HG02623 (cell line): ENCODE measurements around the gene GNG7.
"Not testable (repeated sequence)": the region's sequence is repeated elsewhere in the genome, so short reads cannot be mapped to it uniquely, and the experiment has no call there.

Source experiments
- ATAC-seq: cut with Tn5 transposase; IDR thresholded peaks from one replicate; pipeline ENCODE4 v1.9.1; 2021; ENCODE audit warnings: moderate library complexity; ENCODE audit not compliant: unreplicated experiment

GNG7 gene

GRCh38 chr19:2579678-2580280, 122.7 kb downstream of the GNG7 start:
- no peak for ATAC-seq

- ATAC-seq: no peak
Observed at GRCh38 chr19:2578901-2579677, 123.4 kb downstream of the GNG7 start.

GRCh38 chr19:2578391-2578890, 124.1 kb downstream of the GNG7 start:
- ATAC-seq: no peak

GRCh38 chr19:2577722-2578335, 124.7 kb downstream of the GNG7 start:
- no peak for ATAC-seq

GRCh38 chr19:2575734-2576481, 126.6 kb downstream of the GNG7 start:
- ATAC-seq: no peak

GRCh38 chr19:2574971-2575630, 127.4 kb downstream of the GNG7 start:
- ATAC-seq: no peak

GRCh38 chr19:2574478-2574931, 128.0 kb downstream of the GNG7 start:
- ATAC-seq: no peak

GRCh38 chr19:2573916-2574315, 128.6 kb downstream of the GNG7 start:
- no peak for ATAC-seq

GRCh38 chr19:2572152-2572551, 130.3 kb downstream of the GNG7 start:
- ATAC-seq: not testable (repeated sequence)

GRCh38 chr19:2569596-2570465, 132.7 kb downstream of the GNG7 start:
- ATAC-seq: no peak

- ATAC-seq: no peak
Observed at GRCh38 chr19:2567996-2568395, 134.5 kb downstream of the GNG7 start.

GRCh38 chr19:2567580-2567979, 134.9 kb downstream of the GNG7 start:
- no peak for ATAC-seq

- not testable (repeated sequence) for ATAC-seq
Observed at GRCh38 chr19:2563546-2563945, 138.9 kb downstream of the GNG7 start.

GRCh38 chr19:2561895-2562294, 140.6 kb downstream of the GNG7 start:
- peak; percentile 65 for ATAC-seq

GRCh38 chr19:2561221-2561620, 141.3 kb downstream of the GNG7 start:
- no peak for ATAC-seq

GRCh38 chr19:2560369-2560768, 142.1 kb downstream of the GNG7 start:
- ATAC-seq: no peak

GRCh38 chr19:2558543-2558942, 144.0 kb downstream of the GNG7 start:
- ATAC-seq: no peak

GRCh38 chr19:2558131-2558530, 144.4 kb downstream of the GNG7 start:
- not testable (repeated sequence) for ATAC-seq

- ATAC-seq: no peak
Observed at GRCh38 chr19:2557093-2557440, 145.4 kb downstream of the GNG7 start.
